Adipose tissue (tissue), 3 donors: ENCODE measurements around the gene PPP1R37. TPM values are rescaled to one million over a fixed set of nuclear protein-coding genes. Genes with fewer than 3 reads are reported as not detected.

Experiments used
- H3K27ac ChIP-seq: one replicate; pipeline ENCODE4 v1.5.1; 2013; ENCODE audit warnings: low read depth, low read length
- WGBS, 3 donors: extraction: QIAGEN DNeasy Blood & Tissue Kit; methylation state at CpG; one replicate each; pipeline ENCODE4 v1.1.7; 2013; 5-methylcytosine and 5-hydroxymethylcytosine counted together
- polyA plus RNA-seq, 3 donors: library from polyadenylated mRNA; stranded (reverse); fragments of 200-250 nt; gene quantifications; one replicate each; pipeline ENCODE4 v1.2.3, GENCODE V29; 2013
- donor health status: healthy with polysubstance abuse.
- donor health status: Bipolar disorder and iron deficiency.
- donor health status: healthy.

Gene PPP1R37
- polyA plus RNA-seq, 3 donors = 15.4 to 17.5 (median 16.9) TPM

DNA sequence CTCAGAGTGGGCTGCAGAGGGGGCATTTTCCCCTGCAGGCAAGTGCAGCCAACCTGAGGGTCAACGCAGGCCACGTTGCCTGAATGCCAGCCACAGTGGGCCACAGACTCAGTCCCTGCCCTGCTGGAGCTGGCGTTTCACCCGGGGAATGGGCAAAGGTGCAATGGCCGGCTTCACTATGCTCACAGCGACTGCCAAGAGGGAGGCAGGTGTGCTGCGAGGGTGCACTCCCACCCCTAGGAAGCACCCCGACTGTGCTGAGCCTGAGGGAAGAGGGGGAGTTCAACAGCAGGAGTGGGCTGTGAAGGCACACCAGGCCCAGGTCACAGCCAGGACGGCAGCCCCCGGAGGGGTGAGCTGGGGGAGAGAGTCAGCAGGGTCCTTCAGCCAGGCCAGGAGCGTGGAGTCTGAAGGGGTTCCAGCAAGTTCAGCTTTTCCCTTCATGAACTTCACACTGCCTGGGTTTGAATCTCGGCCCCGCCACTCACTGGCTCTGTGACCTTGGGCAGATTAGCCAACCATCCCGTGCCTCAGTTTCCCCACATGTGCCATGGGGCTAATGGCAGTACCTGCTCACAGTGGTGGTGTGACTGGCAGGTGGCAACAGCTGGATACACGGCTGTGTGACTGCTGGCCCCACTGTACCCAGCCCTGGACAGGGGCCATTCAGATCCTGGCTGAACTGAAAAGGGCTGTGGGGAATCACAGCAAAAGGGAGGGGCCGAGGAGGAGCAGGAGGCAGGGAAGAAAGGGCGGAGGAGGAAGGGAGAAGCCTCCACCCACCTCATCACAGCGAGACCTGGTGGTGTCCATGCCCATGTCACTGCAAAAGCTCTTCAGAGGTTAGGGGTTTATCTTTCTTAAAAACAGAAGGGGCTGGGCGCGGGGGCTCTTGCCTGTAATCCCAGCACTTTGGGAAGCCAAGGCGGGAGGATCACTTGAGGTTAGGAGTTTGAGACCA lies 77.4 kb downstream of the PPP1R37 start:
- WGBS, 3 donors = 82 to 84% (median 83%) methylated on average over 19 to 21 of the region's 21 CpGs
- H3K27ac ChIP-seq = no peak overlapping the region

- no peak overlapping the region for H3K27ac ChIP-seq
- 33 to 49% (median 38%) methylated on average over 7 of the region's 7 CpGs for WGBS, 3 donors
Observed at GRCh38 chr19:45171211-45171623, 78.2 kb downstream of the PPP1R37 start.

GRCh38 chr19:45172173-45172572 lies 79.2 kb downstream of the PPP1R37 start:
- WGBS, 3 donors = 59 to 83% (median 68%) methylated on average over 4 of the region's 4 CpGs
- no peak overlapping the region for H3K27ac ChIP-seq

DNA sequence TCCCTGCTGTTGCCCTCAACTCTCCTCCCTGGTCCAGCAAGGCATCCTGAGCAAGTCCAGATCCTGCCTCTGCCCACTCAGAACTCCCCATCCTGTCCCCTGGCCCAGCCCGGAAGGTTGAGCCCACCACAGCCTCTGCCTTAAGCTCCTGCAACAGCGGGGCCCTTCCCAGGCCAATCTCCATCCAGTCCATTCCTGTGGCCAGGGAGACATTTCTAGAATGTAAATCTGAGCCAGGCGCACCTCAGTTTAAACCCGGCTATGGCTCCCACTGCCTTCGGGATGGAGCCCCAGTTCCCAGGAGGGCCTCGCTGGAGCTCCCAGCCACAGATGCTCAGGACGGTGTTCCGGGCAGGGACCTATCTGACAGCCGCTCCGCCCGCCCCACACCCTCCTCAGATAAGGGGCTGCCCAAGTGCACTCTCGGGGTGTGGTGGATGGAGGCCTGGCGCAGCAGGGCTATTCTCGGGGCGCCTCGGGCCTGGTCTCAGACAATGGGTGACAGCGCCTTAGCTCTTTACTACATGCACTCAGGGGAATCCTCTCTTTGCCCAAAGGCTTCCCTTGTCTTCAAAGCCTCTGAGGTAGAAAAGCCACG lies 79.7 kb downstream of the PPP1R37 start:
- WGBS, 3 donors = 82 to 90% (median 89%) methylated on average over 17 of the region's 18 CpGs
- H3K27ac ChIP-seq = no peak overlapping the region

DNA sequence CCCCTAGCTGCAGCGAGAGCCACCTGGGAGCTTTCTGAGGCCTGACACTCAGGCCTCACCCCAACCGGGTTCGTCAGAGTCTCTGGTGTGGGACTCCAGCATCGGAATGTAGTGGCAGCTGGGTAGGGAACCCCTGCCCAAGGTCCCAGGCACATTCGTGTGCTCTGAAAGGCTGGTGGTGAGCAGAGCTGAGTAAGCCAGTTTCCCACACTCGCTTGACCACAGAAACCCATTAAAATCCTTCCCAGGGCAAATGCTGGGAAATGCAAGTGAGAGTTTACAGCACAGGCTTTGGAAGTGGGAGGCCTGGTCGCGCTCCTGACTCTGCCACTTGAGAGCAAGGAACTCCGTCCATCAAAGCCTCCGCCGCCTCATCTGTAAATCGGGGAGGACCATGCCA lies 80.8 kb downstream of the PPP1R37 start:
- WGBS, 3 donors = 73 to 82% (median 79%) methylated on average over 12 of the region's 12 CpGs
- H3K27ac ChIP-seq = no peak overlapping the region

DNA sequence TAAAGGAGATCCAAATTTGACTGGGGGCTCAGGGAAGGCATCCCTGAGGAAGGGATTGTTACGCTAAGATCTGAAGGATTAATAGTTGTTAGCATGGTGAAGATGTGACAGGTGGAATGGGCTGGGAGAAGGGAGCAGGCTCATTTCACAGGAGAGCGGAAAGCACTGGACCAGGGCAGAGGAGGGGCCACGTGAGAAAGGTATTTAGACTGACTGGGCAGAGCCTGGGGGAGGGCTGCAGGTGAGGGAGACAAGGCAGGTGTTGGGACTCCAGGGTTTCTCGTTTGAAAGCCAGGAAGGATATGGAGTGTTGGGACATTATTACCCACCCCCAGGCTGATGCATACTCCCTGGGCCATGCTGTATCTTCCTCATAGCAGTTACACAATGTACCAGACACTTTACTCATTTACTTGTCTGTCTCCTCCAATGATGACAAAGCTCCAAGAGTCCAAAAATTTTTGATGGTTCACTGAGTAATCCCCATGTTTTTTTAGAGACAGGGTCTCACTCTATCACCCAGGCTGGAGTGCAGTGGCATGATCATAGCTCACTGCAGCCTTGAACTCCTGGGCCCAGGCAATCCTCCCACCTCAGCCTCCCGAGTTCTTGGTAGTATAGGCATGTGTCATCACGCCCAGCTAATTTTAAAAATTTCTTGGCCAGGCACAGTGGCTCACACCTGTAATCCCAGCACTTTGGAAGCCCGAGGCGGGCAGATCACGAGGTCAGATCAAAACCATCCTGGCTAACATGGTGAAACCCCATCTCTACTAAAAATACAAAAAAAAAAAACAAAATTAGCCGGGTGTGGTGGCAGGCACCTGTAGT lies 82.8 kb downstream of the PPP1R37 start:
- 80 to 82% (median 81%) methylated on average over 10 of the region's 10 CpGs for WGBS, 3 donors
- H3K27ac ChIP-seq = no peak overlapping the region

GRCh38 chr19:45177817-45178261 lies 84.9 kb downstream of the PPP1R37 start, which contains the start of gene TRAPPC6A:
TSS of gene TRAPPC6A (minus strand) at chr19:45178237. CDS start at chr19:45178218, 19 bp downstream.
- 0% methylated on average over 36 of the region's 36 CpGs for WGBS, 3 donors
- no peak within 1 kb of the TSS for H3K27ac ChIP-seq

DNA sequence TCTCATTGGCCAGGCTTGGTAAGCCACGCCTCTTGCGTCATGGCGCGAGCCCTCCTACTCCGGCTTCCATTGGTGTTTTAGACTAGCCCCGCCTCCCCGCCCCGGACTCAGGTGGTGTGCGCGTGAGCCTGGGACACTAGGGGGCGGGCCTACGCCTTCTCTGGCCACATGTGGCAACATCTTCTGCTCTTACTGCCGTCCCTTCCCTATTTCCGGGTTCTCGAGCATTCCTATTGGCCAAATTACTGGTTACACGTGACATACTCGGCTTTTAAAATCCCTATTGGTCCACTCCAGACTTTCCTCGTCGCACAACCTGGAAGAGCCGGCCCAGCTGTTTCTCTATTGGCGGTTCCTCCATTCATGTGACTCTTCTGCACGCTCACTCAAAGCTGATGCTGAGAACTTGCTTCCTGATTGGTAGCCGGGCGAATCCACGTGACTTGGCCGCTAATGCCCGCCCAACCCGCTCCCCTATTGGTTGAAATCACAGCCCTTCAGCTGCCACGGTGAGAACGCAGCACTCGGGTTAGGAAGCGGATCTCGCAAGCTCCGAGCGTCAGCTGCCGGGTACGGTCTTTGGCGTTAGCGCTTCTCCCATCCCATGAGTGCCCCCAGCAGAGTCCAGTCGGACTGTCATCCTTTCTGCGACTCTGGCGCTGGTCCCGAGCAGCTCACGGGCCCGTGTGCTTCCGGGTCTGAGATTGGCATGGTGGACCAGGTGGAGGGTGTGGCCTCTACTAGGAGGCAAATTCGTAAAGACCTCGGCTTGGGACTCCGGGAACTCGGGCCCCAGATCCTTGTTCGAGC lies 85.5 kb downstream of the PPP1R37 start, which contains the start of gene BLOC1S3:
TSS of gene BLOC1S3 (plus strand) at position 523 of the 810 bp plus-strand sequence. CDS start 513 bp downstream, outside the sequence.
- H3K27ac ChIP-seq = no peak within 1 kb of the TSS
- 0% methylated on average over 51 of the region's 51 CpGs for WGBS, 3 donors

DNA sequence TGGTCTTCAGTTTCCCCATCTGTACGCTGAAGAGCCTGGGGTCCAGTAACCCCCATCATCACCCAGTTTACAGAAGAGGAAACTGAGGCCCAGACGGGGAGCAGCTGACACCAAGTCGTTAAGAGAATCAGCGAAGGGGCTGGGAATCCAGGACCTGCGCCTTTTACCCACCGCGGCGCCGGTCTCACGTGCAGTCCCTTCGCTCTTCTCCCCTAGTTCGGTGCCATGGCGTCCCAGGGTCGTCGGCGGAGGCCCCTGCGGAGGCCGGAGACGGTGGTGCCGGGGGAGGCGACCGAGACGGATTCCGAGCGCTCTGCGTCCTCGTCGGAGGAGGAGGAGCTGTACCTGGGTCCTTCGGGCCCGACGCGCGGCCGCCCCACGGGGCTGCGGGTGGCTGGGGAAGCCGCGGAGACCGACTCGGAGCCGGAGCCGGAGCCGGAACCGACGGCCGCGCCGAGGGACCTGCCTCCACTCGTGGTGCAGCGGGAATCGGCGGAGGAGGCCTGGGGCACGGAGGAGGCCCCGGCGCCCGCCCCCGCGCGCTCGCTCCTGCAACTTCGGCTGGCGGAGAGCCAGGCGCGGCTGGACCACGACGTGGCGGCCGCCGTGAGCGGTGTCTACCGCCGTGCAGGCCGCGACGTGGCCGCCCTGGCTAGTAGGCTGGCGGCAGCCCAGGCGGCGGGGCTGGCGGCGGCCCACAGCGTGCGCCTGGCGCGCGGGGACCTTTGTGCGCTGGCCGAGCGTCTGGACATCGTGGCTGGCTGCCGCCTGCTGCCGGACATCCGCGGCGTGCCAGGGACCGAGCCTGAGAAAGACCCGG lies 86.3 kb downstream of the PPP1R37 start:
- H3K27ac ChIP-seq = no peak overlapping the region
- WGBS, 3 donors = 1 to 4% (median 1%) methylated on average over 47 to 97 of the region's 97 CpGs

DNA sequence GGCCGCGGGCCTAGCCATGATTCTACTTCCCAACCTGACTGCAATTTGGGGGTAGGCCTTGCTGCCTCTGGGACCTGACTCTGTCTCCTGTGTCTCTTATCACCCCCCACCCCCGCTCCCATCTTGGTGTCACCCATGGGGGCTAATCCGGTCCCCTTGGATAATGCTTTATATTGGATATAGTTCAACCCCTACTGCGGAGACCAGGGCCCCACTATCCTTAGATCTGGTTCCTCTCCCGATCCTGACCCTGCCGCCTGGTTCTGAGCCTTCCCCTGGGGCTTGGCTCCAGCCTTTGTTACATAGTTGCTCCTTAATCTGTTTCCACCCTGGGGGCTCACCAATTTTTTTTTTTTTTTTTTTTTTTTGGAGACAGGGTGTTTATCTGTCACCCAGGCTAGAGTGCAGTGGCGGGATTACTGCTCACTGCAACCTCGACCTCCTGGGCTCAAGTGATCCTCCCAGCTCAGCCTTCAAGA lies 87.0 kb downstream of the PPP1R37 start:
- no peak overlapping the region for H3K27ac ChIP-seq
- WGBS, 3 donors = 35 to 62% (median 51%) methylated on average over 8 to 9 of the region's 9 CpGs

- H3K27ac ChIP-seq = no peak overlapping the region
Observed at GRCh38 chr19:45180936-45181335, 88.0 kb downstream of the PPP1R37 start.

GRCh38 chr19:45182758-45183157 lies 89.8 kb downstream of the PPP1R37 start:
- 69 to 89% (median 73%) methylated on average over 4 of the region's 4 CpGs for WGBS, 3 donors

More at GRCh38 chr19:45180936-45181335, 88.0 kb downstream of the PPP1R37 start:
- 79 to 85% (median 79%) methylated on average over 7 of the region's 7 CpGs for WGBS, 3 donors

GRCh38 chr19:45184115-45184514 lies 91.1 kb downstream of the PPP1R37 start:
- H3K27ac ChIP-seq = no peak overlapping the region
- 89 to 97% (median 94%) methylated on average over 5 of the region's 5 CpGs for WGBS, 3 donors

More at GRCh38 chr19:45182758-45183157, 89.8 kb downstream of the PPP1R37 start:
- H3K27ac ChIP-seq = no peak overlapping the region

DNA sequence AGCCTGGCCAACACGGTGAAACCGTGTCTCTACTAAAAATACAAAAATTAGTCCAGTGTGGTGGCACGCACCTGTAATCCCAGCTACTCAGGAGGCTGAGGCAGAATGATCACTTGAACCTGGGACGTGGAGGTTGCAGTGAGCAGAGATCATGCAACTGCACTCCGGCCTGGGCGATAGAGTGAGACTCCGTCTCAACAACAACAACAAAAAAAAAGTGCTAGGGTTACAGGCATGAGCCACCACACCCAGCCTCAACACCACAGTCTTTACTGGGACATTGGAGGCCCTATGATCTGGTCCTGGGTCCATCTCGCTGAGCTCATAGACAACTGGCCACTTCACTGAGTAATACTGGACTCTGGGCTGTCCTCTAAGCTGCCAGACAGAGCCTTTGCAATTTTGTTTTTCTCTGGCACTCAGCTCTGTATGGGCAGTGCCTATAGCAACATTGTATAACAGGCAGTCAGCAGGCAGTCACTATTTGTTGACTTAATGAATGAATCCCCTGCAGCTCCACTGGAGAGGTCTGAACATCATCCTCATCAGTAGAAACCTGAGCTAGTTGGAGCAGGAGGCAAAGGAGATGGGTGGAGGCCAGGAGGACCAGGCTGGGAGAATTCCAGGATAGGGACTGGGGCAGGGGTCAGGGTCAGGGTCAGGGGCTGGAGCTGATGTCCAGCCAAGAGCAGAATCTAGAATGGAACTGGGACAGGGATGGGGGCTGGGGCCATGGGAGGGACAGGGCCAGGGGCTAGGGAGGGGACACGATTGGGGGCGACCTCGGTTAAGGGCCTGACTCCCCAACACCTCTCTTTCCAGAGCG lies 93.7 kb downstream of the PPP1R37 start:
- WGBS, 3 donors = 83 to 95% (median 90%) methylated on average over 12 of the region's 12 CpGs
- no peak overlapping the region for H3K27ac ChIP-seq

DNA sequence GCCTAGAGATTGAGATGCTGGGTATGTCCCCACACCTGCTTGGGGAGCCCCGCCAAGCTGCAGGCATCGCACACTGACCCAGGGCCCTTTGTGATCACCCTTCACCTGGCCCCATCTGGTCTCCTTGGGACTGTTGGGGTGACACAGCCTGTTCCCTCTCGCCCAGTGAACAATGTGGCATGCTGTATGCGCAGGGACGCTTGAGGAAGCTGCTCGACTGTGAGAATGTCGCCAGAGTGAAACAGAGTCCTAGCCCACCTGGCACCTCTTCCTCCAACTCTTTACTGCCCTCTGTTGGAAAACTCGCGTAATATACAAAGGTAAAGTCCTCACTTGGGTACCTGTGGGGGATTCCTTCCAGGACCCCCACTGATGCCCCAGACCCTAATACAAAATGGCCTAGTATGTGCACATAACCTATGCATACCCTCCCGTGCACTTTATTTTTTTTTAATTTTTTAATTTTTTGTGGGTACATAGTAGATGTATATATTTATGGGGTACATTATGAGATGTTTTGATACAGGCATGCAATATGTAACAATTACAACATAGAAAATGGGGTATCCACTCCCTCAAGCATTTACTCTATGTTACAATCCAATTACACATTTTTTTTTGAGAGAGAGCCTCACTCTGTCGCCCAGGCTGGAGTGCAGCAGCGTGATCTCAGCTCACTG lies 94.6 kb downstream of the PPP1R37 start:
- WGBS, 3 donors = 45 to 47% (median 47%) methylated on average over 12 of the region's 12 CpGs

More for the DNA sequence above, 94.6 kb downstream of the PPP1R37 start:
- no peak overlapping the region for H3K27ac ChIP-seq
